ENCODE data around the gene PRPF40A. TPM values are rescaled to one million over a fixed set of nuclear protein-coding genes. Genes with fewer than 3 reads are reported as not detected.

Gene PRPF40A
- total RNA-seq, 1 donor from 2014 or later: 132 TPM

- no peak overlapping the region for H3K4me3 ChIP-seq (ENCODE audit: low read depth, low read length)
- DNase-seq (ENCODE audit: low read depth): no peak
- TF ChIP-seq CTCF (conservative IDR thresholded peaks at IDR 0.05; ENCODE audit: low read depth, low read length): no peak
These were observed 21.5 kb downstream of the PRPF40A start for GRCh38 chr2:152695763-152696162.

GRCh38 chr2:152694161-152694661, 23.1 kb downstream of the PRPF40A start:
- TF ChIP-seq CTCF (conservative IDR thresholded peaks at IDR 0.05; ENCODE audit: low read depth, low read length): no peak
- H3K4me3 ChIP-seq (ENCODE audit: low read depth, low read length): no peak overlapping the region
- DNase-seq (ENCODE audit: low read depth): no peak

GRCh38 chr2:152693033-152693432, 24.2 kb downstream of the PRPF40A start:
- DNase-seq (ENCODE audit: low read depth): no peak
- no peak for TF ChIP-seq CTCF (conservative IDR thresholded peaks at IDR 0.05; ENCODE audit: low read depth, low read length)
- H3K4me3 ChIP-seq (ENCODE audit: low read depth, low read length): no peak overlapping the region

- DNase-seq (ENCODE audit: low read depth): no peak
- H3K4me3 ChIP-seq (ENCODE audit: low read depth, low read length): no peak overlapping the region
- no peak for TF ChIP-seq CTCF (conservative IDR thresholded peaks at IDR 0.05; ENCODE audit: low read depth, low read length)
These were observed 30.9 kb downstream of the PRPF40A start for GRCh38 chr2:152686321-152686720.

- TF ChIP-seq CTCF (conservative IDR thresholded peaks at IDR 0.05; ENCODE audit: low read depth, low read length): no peak
- DNase-seq (ENCODE audit: low read depth): no peak
- no peak overlapping the region for H3K4me3 ChIP-seq (ENCODE audit: low read depth, low read length)
These were observed 33.9 kb downstream of the PRPF40A start for GRCh38 chr2:152683400-152683799.

GRCh38 chr2:152682663-152683062, 34.6 kb downstream of the PRPF40A start:
- no peak for DNase-seq (ENCODE audit: low read depth)
- no peak overlapping the region for H3K4me3 ChIP-seq (ENCODE audit: low read depth, low read length)
- no peak for TF ChIP-seq CTCF (conservative IDR thresholded peaks at IDR 0.05; ENCODE audit: low read depth, low read length)

GRCh38 chr2:152678808-152679207, 38.5 kb downstream of the PRPF40A start:
- DNase-seq (ENCODE audit: low read depth): no peak
- no peak overlapping the region for H3K4me3 ChIP-seq (ENCODE audit: low read depth, low read length)
- no peak for TF ChIP-seq CTCF (conservative IDR thresholded peaks at IDR 0.05; ENCODE audit: low read depth, low read length)
